ENCODE results near the gene ST3GAL2.
"Not testable (repeated sequence)": the region's sequence is repeated elsewhere in the genome, so short reads cannot be mapped to it uniquely, and the experiment has no call there.

Gene ST3GAL2

DNA sequence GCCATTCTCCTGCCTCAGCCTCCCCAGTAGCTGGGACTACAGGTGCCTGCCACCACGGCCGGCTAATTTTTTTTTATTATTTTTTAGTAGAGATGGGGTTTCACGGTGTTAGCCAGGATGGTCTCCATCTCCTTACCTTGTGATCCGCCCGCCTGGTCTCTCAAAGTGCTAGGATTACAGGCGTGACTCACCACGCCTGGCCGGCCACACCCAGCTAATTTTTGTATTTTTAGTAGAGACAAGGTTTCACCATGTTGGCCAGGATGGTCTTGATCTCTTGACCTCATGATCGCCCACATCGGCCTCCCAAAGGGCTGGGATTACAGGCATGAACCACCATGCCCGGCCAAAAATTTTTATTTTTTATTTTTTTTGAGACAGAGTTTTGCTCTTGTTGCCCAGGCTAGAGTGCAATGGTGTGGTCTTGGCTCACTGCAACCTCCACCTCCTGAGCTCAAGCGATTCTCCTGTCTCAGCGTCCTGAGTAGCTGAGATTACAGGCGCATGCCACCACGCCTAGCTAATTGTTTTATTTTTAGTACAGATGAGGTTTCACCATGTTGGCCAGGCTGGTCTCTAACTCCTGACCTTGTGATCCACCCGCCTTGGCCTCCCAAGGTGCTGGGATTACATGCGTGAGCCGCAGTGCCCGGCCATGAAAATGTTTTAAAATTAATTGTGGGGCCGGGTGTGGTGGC, 52.5 kb downstream of the ST3GAL2 start:
- DNase-seq (ENCODE audit: low read depth in 2 of 2): not testable (repeated sequence)

DNA sequence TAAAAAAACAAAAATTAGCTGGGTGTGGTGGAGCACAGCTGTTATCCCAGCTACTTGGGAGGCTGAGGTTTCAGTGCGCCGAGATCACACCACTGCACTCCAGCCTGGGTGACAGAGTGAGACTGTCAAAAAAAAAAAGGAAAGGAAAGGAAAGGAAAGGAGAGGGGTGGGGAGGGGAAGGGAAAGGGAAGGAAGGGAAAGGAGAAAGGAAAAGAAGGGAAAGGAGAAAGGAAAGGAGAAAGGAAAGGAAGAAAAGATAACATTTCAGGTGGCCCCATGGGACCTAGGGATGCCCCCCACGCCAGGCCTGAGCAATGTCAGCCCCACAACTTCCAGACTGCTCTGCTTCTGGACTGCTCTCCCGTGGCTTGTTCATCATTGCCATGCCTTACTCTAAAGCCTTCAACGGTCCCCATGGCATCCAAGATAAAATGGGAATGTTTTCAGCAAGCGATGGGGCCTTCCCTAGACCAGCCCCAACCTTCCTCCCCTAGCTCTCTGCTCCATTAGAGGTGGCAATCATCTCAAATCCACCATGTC, 55.4 kb downstream of the ST3GAL2 start:
- no peak for DNase-seq (ENCODE audit: low read depth in 2 of 2)

DNA sequence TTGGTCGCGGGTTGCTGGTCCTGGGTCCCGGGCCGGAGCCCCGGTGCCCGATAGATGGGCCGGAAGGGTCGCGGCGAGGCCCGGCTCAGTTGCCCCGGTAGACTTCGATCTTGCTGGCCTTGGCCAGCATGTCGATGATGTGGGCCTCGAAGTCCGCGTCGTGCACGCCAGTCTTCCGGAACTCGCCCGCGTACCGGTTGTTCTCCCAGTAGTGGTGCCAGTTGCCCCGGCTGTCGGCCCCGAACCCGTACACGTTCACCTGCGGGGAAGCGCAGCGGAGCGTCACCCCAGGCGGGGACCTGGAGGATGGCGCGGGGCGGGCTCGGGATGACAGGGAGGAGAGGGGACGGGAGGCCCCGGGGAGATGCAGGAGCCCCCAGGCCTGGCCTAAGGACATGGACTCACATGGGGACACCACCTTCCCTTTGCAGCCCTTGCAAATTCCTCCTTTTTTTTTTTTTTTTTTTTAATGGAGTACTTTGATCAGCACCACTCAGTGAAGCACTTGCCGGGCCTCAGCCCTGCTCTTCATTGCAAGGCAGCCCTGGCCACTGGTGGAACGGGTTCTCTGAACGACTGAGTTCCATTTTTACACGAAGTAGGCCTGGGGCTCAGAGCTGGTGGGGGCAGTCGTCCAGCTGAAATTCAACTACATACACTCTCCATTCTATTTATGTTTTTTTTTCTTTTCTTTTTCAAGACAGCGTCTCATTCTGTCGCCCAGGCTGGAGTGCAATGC, 57.1 kb downstream of the ST3GAL2 start:
- no peak for DNase-seq (ENCODE audit: low read depth in 2 of 2)

DNA sequence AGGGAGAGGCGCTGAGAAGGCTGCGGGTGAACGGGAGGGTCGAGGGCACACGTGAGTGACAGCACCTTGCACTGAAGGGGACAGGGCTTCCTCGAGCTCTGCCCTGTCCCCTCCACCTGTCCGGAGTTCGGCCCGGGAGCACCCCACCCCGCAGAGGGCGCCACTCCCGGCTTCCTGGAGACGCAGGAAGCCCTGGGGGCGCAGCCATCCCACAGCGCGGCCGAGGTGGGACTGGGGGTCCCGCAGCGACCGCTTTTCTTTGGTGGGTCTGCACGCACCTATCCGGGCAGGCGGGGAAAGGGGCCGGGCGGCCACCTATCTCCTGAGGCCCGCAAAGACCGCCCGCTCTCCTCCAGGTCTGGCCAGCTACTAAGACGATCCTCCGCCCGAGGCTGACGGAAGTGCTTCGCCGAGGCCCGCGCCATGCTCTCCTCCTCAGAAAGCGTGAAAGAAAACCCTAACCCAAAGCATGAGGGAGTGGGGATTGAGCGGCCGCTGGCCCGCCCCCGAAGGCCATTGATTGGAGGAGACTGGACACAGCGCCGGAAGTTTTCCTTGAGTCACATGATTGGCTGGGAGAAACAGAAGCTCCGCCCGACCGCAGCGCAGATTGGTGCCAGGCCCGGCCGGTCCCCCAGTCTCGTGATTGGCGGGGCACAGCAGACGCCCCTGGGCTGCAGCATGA, 57.8 kb downstream of the ST3GAL2 start:
- DNase-seq (ENCODE audit: low read depth in 2 of 2): peak; percentile 94

GRCh38 chr16:70380248-70380918, 58.5 kb downstream of the ST3GAL2 start:
- peak; percentile 70 to 74 for DNase-seq (ENCODE audit: low read depth in 2 of 2)

DNA sequence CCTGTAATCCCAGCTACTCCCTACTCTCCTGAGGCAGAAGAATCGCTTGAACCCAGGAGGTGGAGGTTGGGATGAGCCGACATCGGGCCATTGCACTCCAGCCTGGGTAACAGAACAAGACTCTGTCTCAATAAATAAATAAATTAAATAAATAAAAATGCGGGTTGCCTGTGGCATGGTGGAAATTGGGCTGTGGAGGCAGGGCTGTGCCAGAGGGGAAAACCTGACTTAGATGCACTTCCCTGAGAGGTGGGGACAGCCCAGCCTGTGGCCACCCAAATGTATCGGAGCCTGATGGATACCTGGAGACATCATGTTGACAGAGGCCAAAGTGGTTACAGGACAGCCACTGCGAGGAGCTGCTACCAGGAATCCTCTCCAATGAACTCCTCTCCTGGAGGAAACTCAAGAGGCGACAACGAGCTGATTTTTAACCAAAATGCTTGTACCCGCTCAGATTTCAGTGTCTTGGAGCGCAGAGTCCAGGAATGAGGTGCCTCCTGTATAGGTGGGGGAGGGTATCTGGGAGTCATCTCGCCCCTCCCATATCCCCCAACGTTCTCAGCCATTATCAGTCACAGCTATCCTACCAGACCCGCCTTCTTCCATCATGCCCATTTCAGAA, 59.9 kb downstream of the ST3GAL2 start:
- DNase-seq (ENCODE audit: low read depth in 2 of 2): no peak

DNA sequence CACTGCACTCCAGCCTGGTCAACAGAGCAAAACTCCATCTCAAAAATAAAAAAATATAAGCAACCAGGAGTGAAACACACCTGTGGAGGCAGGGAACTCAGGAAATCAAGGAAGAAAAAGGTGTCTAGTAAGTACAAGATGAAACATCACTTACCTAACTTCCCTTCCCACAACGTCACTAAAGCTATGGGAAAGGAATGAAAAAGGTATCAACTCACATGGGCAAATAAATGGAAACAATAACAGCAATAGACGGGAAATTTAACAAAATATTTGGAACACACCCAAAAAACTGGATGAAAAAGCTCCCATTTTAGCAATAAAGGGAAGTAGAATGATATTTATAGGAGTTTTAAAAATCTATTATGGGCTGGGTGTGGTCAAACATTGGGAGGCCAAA, 61.1 kb downstream of the ST3GAL2 start:
- DNase-seq (ENCODE audit: low read depth in 2 of 2): no peak

DNA sequence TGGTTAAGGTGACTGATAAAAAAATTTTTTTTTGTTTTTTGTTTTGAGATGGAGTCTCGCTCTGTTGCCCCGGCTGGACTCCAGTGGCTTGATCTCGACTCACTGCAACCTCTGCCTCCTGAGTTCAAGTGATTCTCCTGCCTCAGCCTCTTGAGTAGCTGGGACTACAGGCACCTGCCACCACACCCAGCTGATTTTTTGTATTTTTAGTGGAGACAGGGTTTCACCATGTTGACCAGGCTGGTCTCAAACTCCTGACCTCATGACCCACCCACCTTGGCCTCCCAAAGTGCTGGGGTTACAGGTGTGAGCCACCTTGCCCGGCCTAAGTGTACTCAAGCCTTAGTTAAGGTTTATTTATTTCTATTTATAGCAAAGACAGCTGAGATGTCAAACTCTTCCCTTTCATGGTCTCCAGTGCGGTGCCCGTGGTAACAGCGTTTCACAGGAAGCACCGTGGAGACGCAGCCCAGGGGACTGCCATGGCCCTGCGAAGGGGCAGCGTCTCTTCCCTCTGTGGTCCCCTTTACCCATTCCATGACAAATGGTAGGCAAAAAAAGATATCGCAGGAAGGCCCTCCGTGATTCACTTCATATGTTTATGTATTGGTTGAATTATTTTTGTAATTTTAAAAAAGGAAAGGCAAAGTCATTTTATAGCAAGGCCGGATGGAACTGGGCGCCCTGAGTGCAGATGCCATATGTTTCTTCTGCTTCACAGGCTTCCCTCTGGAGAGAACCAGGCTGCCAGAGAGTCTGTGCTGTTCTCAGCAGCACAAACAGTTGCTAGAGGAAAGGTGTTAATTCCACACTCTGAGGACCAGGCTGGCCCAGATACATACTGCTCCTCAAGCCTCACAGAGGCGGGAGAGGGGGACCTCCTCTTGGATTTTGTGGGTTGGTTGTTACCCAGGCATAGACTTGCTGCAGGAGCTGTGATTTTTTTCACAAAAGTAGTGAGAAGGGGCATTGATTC, 63.0 kb downstream of the ST3GAL2 start:
- DNase-seq (ENCODE audit: low read depth in 2 of 2): no peak

DNA sequence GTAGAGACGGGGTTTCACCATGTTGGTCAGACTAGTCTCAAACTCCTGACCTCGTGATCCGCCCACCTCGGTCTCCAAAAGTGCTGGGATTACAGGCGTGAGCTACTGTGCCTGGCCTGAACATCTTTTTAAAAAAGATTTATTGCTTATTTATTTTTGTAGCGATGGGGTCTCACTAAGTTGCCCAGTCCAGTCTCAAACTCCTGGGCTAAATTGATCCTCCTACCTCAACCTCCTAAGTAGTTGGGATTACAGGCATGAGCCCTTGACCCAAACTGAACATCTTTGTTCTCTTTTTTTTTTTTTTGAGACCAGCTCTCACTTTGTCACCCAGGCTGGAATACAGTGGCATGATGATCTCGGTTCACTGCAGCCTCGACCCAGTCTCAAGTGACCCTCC, 64.7 kb downstream of the ST3GAL2 start:
- DNase-seq (ENCODE audit: low read depth in 2 of 2): no peak

DNA sequence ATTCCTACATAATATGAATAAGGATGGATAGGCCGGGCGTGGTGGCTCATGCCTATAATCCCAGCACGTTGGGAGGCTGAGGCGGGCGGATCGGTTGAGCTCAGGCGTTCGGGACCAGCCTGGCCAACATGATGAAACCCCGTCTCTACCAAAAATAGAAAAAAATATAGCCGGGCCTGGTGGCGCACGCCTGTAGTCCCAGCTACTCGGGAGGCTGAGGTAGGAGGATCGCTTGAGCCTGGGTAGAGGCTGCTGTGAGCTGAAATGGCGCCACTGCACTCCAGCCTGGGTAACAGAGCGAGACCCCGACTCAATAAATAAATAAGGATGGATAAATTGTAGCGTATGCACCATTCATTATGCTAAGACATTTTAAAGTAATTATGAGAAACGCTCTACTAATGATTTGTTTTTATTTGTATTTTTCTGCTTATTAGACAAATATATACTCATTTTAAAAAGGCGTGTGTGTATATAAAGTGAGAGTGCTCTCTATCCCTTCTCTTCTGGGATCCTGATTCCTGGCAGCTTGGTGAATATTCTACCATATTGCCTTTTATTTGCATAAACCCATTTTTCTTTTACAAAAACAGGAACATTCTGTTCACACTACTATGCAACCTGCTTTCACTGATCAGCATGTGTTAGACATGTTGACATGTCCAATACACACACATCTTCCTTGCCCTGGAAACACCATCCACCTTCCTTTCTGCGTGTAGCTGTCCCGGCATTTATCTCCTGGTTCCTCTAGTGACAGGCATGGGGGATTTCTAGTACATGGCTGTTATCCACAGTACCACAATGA, 65.8 kb downstream of the ST3GAL2 start:
- no peak for DNase-seq (ENCODE audit: low read depth in 2 of 2)

GRCh38 chr16:70370924-70371323, 68.0 kb downstream of the ST3GAL2 start:
- DNase-seq (ENCODE audit: low read depth in 2 of 2): no peak

GRCh38 chr16:70370145-70370544, 68.8 kb downstream of the ST3GAL2 start:
- DNase-seq (ENCODE audit: low read depth in 2 of 2): not testable (repeated sequence)

GRCh38 chr16:70364399-70364798, 74.5 kb downstream of the ST3GAL2 start:
- DNase-seq (ENCODE audit: low read depth in 2 of 2): no peak

- DNase-seq (ENCODE audit: low read depth in 2 of 2): no peak
These were observed 79.3 kb downstream of the ST3GAL2 start for GRCh38 chr16:70359552-70359951.

DNA sequence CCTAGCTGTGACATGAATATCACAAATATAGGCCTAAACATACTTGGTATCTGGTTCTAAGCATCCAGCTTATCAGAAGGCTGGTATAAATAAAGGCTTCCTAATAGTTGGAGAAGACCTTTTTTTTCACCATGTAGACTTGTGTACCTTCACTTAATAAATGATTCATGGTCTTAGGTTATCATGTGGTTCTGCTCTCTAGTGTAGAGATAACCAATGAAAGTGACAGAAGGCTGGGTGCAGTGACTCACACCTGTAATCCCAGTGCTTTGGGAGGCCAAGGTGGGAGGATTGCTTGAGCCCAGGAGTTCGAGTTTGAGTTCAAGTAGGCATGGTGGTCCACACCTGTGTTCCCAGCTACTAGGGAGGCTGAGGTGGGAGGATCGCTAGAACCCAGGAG, 89.1 kb downstream of the ST3GAL2 start:
- no peak for DNase-seq (ENCODE audit: low read depth in 2 of 2)

DNA sequence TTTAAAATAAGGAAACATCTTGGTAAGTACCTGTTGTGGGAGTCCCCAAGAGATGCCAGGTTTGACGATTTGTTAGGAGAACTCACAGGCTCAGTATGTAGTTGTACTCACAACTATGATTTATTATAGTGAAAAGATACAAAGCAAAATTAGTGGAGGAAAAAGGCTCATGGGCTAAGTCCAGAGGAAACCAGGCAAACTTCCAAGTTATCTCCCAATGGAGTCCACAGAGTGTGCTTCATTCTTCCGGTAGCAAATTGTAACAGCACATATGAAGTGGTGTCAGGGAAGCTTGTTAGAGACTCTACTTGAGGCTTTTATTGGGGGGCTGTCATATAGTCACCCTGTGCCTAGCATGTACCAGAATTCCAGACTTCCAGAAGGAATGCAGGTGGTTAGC, 89.9 kb downstream of the ST3GAL2 start:
- DNase-seq (ENCODE audit: low read depth in 2 of 2): no peak

- DNase-seq (ENCODE audit: low read depth in 2 of 2): no peak
These were observed 93.1 kb downstream of the ST3GAL2 start for GRCh38 chr16:70345840-70346239.

- no peak for DNase-seq (ENCODE audit: low read depth in 2 of 2)
These were observed 96.9 kb downstream of the ST3GAL2 start for GRCh38 chr16:70342016-70342415.

DNA sequence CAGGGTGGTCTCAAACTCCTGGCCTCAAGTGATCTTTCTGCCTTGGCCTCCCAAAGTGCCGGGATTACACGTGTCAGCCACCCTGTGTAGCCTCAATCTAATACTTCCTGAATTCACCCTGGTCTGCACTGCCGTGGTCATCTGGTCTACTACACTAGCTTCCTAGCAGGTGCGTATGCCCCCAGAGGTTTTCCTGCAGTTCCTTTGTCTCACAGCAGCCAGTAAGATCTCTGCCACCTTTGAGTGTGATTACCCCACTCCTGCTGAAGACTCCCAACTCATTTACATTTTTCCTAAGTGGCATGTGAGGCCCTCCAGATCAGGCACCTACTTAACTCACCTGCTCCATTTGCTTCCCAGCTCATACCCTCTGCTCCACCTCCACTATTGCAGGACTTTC, 97.3 kb downstream of the ST3GAL2 start:
- no peak for DNase-seq (ENCODE audit: low read depth in 2 of 2)

- DNase-seq (ENCODE audit: low read depth in 2 of 2): no peak
These were observed 101.1 kb downstream of the ST3GAL2 start for GRCh38 chr16:70337814-70338213.
